HuH-7.5 (cell line): ENCODE results near the gene SBK1.
"Not testable (repeated sequence)": the region's sequence is repeated elsewhere in the genome, so short reads cannot be mapped to it uniquely, and the experiment has no call there.

Source experiments
- DNase-seq: peaks from one replicate; pipeline ENCODE4 v3.0.0; 2011; ENCODE audit warnings: low spot score

The SBK1 gene

GRCh38 chr16:28291651-28292626 is at the start of gene SBK1:
TSS of gene SBK1 (plus strand) at chr16:28292525. CDS start at chr16:28317392, 24,867 bp downstream.
- peak; percentile 93 for DNase-seq

GRCh38 chr16:28249483-28249882 is 42.8 kb upstream of the SBK1 start:
- not testable (repeated sequence) for DNase-seq

- DNase-seq: no peak
These were observed 41.3 kb upstream of the SBK1 start for GRCh38 chr16:28250999-28251398.

GRCh38 chr16:28254158-28254557 is 38.2 kb upstream of the SBK1 start:
- no peak for DNase-seq

GRCh38 chr16:28255838-28256237 is 36.5 kb upstream of the SBK1 start:
- no peak for DNase-seq

- no peak for DNase-seq
These were observed 35.1 kb upstream of the SBK1 start for GRCh38 chr16:28257256-28257655.

GRCh38 chr16:28258567-28258966 is 33.8 kb upstream of the SBK1 start:
- no peak for DNase-seq

- no peak for DNase-seq
These were observed 33.1 kb upstream of the SBK1 start for GRCh38 chr16:28259091-28259780.

- no peak for DNase-seq
These were observed 32.6 kb upstream of the SBK1 start for GRCh38 chr16:28259781-28260150.

- no peak for DNase-seq
These were observed 32.1 kb upstream of the SBK1 start for GRCh38 chr16:28260193-28260592.

GRCh38 chr16:28261942-28262341 is 30.4 kb upstream of the SBK1 start:
- no peak for DNase-seq

- no peak for DNase-seq
These were observed 29.0 kb upstream of the SBK1 start for GRCh38 chr16:28263305-28263704.

GRCh38 chr16:28264656-28265055 is 27.7 kb upstream of the SBK1 start:
- DNase-seq: peak; percentile 35

- no peak for DNase-seq
These were observed 26.5 kb upstream of the SBK1 start for GRCh38 chr16:28265822-28266221.

GRCh38 chr16:28267356-28267755 is 25.0 kb upstream of the SBK1 start:
- no peak for DNase-seq

- DNase-seq: no peak
These were observed 18.8 kb upstream of the SBK1 start for GRCh38 chr16:28273511-28273910.

- DNase-seq: no peak
These were observed 17.6 kb upstream of the SBK1 start for GRCh38 chr16:28274676-28275075.

- no peak for DNase-seq
These were observed 16.0 kb upstream of the SBK1 start for GRCh38 chr16:28276301-28276700.

- DNase-seq: peak; percentile 73
These were observed 14.6 kb upstream of the SBK1 start for GRCh38 chr16:28277537-28278388.

- no peak for DNase-seq
These were observed 13.3 kb upstream of the SBK1 start for GRCh38 chr16:28279006-28279405.

GRCh38 chr16:28280881-28281836 is 11.2 kb upstream of the SBK1 start:
- no peak for DNase-seq
